Measurements from ENCODE around the gene CAMSAP2. TPM values are rescaled to one million over a fixed set of nuclear protein-coding genes. Genes with fewer than 3 reads are reported as not detected.

The CAMSAP2 gene
- polyA plus RNA-seq, 4 donors = 34.7 to 42.8 (median 40.6) TPM

DNA sequence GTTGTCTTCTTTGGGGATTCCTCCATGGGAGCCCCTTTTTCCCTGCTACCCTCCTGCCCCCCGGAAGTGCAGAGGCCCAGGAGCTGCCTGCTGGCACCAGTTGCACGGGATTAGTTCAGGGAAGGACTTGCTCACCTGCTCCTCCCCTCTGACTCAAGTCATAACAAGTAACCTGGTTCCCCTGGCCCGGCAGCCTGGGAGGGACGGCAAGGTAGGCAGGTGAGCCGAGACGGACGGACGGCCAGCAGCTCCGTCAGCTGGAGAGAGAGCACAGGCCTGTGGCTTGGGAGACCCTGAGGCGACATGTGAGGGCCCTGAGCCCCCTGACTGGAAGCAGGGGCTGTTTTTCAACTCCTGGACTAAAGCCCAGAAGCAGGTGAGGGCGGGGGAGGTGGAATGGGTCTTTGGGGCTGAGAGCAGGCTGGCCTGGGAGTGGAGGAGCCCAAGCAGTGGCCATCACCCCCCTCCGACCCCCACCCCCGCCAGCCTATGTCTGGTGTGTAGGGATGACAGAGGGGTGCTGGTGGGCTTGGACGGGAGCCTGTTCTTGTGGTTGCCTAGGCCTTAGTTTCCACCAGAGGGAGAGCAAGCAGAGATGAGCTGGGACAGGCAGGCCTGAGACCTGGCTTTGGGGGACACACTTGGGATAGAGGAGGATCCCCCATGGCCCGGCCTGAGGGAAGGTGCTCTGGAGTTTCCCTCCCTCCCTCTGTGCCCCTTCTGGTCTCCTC is 156.2 kb downstream of the CAMSAP2 start, which contains the start of gene INAVA:
TSS of gene INAVA (plus strand) at position 189 of the 731 bp plus-strand sequence. CDS start 3,501 bp downstream, outside the sequence.
- DNase-seq (ENCODE audit: low read depth in 4 of 4, low spot score in 2 of 4) = no peak

DNA sequence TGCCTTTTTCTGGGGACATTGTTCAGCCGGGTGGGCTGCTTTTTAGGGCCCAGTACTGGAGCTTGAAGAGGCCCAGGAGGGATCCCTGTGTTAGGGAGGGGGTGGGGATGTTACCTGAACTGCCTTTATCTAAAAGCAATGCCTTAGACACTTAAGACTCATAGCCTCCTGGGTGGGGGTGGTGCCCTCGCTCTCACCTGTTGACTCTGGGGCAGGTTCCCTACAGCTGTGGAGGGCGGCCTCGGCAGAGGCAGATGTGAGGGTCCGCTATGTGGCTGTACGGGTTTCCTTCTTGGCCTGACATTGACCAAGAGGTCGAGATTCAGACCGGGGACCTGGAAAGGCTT is 156.7 kb downstream of the CAMSAP2 start:
- no peak for DNase-seq (ENCODE audit: low read depth in 4 of 4, low spot score in 2 of 4)

DNA sequence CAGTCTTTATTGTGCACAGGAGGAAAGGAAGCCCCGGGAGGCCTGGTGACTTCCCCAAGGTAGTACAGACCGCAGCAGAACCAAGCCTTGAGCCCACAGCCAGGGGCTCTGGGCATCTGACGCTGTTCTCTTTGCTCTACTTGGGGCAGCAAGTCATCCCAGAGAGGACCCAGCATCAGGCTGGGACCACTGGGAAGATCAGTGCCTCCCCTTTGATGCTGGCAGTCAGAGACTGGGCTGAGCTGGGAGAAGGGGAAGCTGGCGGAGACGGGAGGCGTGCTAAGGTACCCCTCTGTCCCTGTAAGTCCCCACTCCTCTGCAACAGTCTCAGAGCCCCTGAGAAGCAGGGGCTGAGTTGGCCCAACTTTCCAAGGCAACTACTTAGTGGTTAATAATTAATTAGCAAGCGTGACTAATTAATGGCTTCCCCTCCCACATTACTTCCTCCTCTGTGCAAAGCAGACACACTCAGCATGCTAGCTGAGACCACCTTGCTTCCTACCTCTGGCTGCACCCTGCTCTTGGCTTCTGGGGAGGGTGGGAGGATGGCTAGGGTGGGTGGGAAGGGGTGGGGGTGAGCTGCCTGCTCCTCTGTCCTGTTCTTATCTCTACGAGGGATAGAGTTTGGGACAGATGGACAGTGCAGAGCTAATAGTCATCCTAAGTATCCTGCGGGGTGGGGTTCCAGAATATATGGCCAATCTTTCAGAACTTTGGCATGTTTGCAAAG is 157.3 kb downstream of the CAMSAP2 start:
- no peak for DNase-seq (ENCODE audit: low read depth in 4 of 4, low spot score in 2 of 4)

DNA sequence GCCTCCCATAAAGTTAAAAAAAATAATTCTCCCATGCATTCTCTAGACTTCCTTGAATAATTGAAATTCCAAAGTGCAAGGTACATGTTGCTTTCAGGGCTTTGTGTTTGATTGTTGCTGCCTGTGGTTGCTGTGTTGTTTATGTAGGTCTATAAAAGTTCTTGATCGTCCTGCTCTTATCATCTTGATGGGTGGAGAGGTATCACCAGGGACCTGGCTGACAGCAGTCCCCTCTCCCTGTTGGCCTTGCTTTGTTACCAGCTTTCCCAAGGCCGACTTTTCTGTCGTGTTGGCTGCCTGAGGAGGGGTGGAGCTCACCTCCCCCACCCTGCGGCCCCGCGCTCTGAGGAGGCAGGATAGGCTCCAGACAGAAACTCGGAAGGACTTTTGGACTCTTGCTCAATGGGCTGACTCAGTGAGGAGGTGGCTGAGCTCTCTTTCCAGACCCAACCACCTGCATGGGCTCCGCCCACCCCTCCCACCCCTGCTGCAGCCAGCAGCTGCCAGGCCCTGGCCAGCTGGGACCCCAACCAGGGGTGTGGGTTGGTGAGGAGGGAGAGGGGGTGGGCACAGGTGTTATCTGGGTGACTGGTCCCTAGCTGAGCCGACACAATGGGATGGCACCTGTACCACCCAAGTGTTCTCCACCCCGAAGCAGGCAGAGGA is 158.0 kb downstream of the CAMSAP2 start:
- no peak for DNase-seq (ENCODE audit: low read depth in 4 of 4, low spot score in 2 of 4)

DNA sequence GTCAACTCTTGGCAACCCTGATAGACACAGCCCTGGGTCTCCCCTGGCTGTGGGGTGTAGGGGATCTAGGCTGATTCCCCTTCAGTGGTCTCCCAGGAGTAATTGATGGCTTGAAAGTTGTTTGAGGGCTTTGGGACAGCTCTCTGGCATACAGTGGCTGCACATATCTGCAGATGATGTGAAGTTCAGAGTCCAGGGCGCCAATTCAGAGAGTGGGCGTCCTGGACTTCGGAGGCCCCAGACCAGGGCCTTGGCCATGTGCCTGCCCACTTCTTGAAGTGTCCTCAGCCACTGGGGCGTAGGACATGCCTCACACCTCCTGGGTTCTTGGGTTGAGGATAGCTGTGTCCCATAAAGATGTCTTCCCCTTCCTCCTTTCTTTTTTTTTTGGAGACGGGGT is 158.6 kb downstream of the CAMSAP2 start:
- DNase-seq (ENCODE audit: low read depth in 4 of 4, low spot score in 2 of 4) = no peak

DNA sequence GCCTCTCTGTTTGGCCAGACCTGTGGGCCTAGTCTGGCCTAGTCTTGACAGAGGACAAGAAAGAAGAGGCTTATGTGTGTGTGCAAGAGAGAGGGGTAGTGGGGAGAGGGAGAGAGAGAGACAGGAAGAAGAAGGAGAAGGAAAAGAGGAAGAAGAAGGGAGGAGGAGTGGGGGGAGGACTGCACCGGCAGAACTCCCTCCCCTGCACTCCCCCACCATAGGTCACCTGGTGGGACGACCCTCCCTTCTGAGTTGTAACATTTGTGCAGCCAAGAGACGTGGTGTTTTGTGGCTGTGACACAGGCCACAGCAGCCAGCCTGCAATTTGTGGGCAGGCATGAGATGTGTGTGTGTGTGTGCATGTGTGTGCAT is 160.3 kb downstream of the CAMSAP2 start:
- DNase-seq (ENCODE audit: low read depth in 4 of 4, low spot score in 2 of 4) = no peak

DNA sequence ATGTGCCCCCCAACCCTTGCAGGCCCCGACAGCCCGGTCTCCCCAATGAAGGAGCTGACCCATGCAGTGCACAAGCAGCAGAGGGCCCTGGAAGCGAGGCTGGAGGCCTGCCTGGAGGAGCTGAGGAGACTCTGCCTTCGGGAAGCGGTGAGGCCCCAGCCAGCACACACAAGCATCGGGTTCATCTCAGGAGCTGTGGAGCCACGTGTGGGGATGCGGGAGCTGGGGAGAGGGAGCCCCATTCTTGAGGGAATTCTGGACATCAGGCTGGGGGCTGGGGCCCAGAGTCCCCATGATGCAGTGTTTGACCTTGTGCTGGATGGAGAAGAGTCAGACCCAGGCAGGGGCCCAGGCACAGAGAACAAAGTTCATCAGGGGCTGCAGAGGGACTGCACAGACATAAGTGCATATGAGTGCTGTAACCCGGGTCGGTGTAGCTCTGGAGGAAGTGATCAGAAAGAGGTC is 160.8 kb downstream of the CAMSAP2 start:
- DNase-seq (ENCODE audit: low read depth in 4 of 4, low spot score in 2 of 4) = no peak

DNA sequence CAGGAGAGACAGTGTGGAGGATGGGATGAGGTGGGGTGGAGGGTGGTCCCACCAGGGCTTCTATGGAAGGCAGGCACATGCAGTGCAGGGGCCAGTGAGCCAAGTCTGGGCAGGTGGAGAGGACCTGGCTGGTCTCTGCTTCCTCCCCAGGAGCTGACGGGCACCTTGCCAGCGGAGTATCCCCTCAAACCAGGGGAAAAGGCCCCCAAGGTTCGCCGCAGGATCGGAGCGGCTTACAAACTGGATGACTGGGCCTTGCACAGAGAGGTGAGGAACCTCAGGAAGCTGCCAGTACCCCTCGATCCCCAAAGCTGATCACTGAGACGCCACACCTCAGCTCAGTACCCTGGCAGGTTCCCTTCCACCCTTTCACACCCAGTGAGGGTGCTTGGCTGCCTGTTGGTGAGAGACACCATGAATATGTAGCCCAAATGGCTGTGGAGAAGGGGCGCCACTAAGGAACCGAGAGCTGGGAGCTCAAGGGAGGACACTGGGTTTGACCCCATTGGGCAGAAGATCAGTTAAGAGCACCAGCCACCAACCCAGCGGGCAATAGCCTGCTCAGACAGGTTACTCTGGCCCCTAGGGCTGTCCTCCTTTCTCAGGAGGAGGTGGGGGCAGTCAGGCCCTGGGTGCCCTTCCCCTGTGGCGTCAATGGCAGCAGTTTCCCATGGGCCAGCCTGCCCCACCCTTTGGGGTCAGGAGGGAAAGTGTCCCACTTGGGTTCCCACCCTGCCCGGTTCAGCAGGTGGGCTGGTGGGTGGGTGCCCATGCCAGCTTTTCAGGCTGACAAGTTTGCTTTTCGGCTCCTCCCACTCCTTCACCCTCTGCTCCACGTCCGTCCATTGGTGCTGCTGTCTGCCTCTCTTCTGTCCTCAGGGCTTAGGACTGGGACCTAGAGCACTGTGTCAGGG is 161.5 kb downstream of the CAMSAP2 start:
- no peak for DNase-seq (ENCODE audit: low read depth in 4 of 4, low spot score in 2 of 4)

DNA sequence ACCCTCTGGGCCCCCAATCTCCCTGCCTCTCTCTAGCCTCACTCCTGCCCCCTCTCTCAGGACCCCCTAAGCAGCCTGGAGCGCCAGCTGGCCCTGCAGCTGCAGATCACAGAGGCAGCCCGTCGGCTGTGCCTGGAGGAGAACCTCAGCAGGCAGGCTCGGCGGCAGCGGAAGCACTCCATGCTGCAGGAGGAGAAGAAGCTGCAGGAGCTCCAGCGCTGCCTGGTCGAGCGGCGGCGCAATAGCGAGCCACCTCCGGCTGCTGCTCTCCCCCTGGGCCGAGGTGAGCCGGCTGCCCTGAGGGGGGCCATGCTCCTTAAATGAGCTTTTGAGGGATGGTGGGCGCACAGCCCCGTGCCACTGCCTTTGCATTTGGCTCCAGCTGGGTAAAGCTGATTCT is 162.2 kb downstream of the CAMSAP2 start:
- DNase-seq (ENCODE audit: low read depth in 4 of 4, low spot score in 2 of 4) = no peak

DNA sequence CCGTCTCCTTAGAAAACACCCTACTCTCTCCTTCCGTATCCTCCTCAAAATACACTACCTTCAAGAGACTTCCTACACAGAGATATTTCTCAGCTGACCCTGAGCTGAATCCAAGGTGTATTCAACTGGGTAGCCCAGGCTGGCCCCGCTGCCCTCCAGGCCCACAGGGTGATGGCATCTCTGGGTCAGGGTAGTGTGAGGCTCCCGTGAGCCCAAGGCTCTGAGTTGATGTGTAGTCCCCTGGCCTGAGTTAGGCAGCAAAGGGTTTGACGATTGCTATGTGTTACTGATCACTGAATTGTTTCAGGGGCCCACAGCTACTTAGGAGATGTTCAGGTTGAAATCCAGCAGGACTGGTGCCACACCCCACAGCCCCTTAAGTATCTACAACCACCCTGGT is 162.7 kb downstream of the CAMSAP2 start:
- no peak for DNase-seq (ENCODE audit: low read depth in 4 of 4, low spot score in 2 of 4)

DNA sequence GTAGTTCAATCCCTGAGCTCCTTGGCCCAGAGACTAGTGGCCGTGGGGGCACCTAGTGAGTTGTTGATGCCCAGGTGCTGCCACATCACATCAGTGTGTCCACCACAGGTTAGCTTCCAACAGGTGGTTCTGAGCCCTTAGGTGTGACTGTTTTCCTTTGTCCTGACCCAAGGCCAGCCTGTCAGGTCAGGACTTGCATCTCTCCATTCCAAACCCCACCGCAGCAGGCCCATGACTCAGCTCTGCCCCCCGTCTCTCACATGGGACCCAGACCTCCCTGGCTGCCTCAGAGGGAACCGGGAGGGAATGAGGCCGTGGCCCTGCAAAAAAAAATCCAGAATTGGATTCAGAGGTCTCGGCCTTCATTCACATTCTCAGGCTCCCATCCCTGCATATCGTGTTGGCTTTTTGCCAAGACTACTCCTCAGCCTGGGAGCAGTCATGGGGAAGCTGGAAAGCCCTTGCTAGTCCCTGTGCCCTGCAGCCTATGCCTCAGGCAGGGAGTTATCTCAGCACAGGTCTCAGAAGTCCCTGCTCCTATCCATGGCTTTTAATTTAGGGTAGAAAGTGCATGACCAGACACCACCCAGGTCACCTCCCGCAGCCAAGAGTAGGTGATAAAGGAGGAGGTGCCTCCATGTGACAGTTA is 163.2 kb downstream of the CAMSAP2 start:
- no peak for DNase-seq (ENCODE audit: low read depth in 4 of 4, low spot score in 2 of 4)

DNA sequence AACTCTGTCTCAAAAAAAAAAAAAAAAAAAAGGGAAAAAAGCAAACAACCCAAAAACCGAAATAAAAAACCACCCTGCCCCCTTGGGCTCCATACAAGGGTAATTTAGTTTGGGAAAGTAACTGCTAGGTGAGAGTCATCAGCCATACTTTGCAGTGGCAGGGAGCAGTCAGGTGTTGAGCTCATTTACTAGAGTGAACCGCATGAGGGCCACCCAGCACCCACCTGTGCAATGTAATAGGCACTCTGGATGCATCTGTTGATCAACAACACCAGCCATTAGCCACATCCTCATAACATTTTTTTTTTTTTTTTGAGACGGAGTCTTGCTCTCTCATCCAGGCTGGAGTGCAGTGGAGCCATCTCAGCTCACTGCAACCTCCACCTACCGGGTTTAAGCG is 165.1 kb downstream of the CAMSAP2 start:
- no peak for DNase-seq (ENCODE audit: low read depth in 4 of 4, low spot score in 2 of 4)

DNA sequence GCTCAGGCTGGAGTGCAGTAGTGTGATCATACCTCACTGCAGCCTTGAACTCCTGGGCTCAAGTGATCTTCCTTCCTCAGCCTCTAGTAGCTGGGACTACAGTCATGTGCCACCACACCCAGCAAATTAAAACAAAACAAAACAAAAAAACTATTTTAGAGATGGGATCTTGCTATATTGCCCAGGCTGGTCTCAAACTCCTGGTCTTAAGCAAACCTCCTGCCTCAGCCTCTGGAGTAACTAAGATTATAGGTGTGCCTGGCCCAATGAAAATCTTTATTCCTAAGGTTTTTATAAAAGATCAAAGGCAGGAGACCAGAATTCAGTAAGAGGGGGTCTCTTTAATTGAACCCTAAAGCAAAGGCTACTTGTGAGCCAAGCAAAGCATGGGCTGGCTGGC is 166.1 kb downstream of the CAMSAP2 start:
- no peak for DNase-seq (ENCODE audit: low read depth in 4 of 4, low spot score in 2 of 4)

DNA sequence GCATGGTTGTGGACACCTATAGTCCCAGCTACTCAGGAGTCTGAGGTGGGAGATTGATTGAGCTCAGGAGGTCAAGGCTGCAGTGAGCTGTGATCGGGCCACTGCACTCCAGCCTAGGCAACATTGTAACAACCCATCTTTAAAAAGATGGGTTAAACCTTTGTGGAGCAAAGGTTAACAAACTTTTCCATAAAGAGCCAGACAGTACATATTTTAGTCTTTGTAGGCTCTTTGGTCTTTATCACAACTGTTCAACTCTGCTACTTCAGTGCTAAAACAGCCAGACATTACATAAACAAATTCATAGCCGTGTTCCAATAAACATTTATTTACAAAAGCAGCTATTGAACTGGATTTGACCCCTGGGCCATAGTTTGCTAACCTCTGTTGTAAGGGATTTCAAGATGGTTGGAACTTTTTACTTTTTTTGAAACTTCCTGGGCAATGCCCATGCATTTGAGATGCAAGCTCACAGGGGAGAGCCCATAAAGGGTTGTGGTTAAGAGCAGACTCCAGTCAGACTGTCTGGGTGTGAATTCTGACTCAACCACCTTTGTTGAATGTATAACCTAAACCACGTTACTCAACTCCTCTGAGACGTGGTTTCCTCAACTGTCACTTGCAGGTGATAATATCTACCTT is 166.8 kb downstream of the CAMSAP2 start:
- DNase-seq (ENCODE audit: low read depth in 4 of 4, low spot score in 2 of 4) = no peak

DNA sequence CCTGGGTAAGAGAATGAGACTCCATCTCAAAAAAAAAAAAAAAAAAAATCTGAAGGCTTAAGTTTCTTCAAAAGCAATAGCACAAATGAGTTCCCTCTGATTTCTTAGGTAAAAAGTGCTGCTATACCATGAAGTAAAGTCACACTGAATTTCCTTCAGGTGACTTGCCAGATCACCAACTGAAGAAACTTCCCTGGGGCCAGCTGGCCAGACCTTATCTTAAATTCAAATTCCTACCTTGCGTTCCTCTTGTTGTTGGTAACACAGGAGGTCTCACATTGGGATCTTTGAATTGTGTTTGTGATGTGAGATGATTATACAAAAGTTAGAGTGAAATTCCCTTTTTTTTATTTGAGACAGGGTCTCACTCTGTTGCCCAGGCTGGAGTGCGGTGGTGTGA is 167.8 kb downstream of the CAMSAP2 start:
- DNase-seq (ENCODE audit: low read depth in 4 of 4, low spot score in 2 of 4) = no peak

DNA sequence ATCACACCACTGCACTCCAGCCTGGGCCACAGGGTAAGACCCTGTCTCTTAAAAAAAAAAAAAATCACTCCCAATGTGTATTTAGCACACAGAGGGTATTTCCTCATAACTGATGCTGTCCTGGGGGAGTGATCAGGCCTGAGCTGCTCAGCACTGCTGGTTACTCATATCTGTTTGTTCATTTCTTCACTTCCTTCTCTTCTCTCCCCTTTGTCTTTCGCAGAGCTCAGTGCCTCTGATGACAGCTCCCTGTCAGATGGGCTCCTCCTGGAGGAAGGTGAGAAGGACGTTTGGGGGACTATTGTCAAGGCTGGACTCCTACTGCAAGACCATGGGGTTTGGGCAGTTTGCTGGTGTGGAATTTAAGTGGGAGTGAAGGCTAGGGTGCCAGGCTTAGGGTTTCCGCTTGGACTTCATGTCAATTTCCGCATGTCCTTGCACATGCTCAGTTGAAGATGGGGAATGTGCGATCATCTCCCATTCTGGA is 169.0 kb downstream of the CAMSAP2 start:
- DNase-seq (ENCODE audit: low read depth in 4 of 4, low spot score in 2 of 4) = no peak

DNA sequence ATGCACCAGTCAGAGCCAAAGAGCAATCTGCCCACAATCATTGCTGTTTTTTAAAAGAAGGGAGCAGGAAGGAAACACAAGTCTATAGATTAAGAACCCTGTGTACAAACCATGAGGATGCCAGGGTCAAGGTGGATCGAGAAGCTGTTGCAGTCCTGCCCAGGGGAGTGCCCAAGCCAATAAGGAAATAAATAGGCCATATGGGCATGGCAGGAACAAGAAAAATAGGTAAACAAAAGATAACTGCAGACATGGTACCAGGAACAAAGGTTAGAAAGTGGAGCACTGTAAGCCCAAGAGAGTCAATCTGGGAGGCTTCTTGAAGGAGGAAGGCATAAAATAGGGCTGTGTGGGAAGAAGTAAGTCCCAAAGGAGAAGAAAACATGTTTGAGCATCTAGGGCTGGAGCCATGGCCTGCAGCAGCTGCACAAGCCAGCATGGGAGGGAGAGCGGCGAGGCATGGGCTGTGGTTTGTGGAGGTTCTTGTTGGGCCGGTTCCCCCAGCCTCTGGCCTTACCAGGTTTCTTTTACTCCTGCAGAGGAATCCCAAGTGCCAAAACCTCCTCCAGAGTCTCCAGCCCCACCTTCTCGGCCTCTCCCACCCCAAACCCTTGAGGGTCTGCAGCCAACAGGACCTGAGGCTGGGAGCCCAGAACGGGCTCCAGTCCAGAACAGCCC is 169.6 kb downstream of the CAMSAP2 start:
- DNase-seq (ENCODE audit: low read depth in 4 of 4, low spot score in 2 of 4) = no peak

DNA sequence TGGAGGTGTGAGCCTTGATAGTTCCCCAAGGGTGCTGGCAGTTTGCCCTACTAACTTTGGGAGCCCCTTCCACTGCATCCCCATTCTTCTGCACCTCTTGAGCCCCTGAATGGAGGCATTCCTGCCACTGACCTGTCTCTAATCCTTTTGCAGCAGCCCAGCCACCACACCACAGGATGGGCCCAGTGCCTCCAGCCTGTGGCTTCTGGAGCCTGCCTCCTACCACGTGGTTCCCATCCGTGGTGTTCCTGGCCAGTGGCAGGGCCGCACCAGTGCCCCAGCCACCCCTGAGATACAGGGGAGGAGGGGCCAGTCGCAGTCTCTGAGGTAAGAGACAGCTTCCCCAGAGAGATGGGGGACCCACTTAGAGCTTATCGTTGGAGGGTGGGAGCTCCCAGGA is 170.4 kb downstream of the CAMSAP2 start:
- no peak for DNase-seq (ENCODE audit: low read depth in 4 of 4, low spot score in 2 of 4)

DNA sequence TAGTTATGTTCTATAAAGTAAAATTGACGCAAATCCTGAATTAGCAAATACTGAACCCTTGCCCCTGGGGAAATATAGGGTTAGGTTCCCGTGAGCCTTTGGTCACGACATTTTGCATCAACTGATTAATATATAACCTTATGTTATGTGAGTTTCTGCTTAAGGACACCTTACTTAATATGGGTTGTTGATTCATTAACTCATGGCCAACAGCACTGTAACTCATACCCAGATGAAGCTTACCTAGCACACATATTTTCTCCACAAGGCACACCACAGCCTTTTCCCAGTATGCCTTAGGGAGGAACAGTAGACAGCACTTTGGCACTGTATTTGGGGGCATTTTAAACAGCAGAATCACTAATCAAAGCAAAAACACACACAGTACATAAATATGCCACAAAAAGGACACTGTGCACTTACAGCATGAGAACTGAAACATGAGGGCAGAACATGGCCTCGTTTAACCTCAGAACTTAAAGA is 171.1 kb downstream of the CAMSAP2 start:
- no peak for DNase-seq (ENCODE audit: low read depth in 4 of 4, low spot score in 2 of 4)

All from left renal cortex interstitium (tissue), 4 donors.